Endothelial cell of umbilical vein (primary cell): ENCODE results near the gene PPIL1. TPM values are rescaled to one million over a fixed set of nuclear protein-coding genes. Genes with fewer than 3 reads are reported as not detected.

Experiments used
- BruUV-seq: library from RNA; stranded (reverse); fragments of 400-500 nt; replicated peaks from 2 replicates; lab custom pipeline; 2021; lab: Mats Ljungman, UMichigan
- CTCF ChIA-PET: fragments of 300-600, 350-600 bp; sonication (Branson Sonifier 250); formaldehyde crosslinking; loops from one replicate; lab custom pipeline; 2021; ENCODE audit warnings: antibody characterized with exemption, inconsistent platforms; lab: Charles Lee
- POLR2A ChIA-PET: fragments of 300-600, 350-600 bp; sonication (Branson Sonifier 250); formaldehyde crosslinking; loops from one replicate; lab custom pipeline; 2021; ENCODE audit warnings: antibody characterized with exemption, inconsistent platforms; lab: Charles Lee
- DNase-seq: peaks from one replicate; pipeline ENCODE4 v3.0.0-alpha.2; 2011; ENCODE audit warnings: low read depth, low spot score
- FAIRE-seq: peaks from 2 replicates; lab custom pipeline; 2011; peaks lifted over from hg19 to GRCh38; lab: Jason Lieb, UNC
- H2AFZ ChIP-seq: 2 replicates; pipeline ENCODE4 v1.6.0; 2012; ENCODE audit warnings: low read depth, low read length, control low read depth, inconsistent platforms
- H3K27ac ChIP-seq: 2 replicates; pipeline ENCODE4 v1.5.1; 2011; ENCODE audit warnings: low read depth, mild to moderate bottlenecking, control low read depth, low read length, moderate library complexity; ENCODE audit not compliant: insufficient read depth
- H3K27me3 ChIP-seq, 2 experiments: 2 replicates each; pipeline versions ENCODE4 v1.6.0 to v1.6.1; 2011; ENCODE audit warnings: low read length in 2 of 2, mixed read lengths in 1 of 2; ENCODE audit not compliant: control insufficient read depth in 2 of 2, insufficient read depth in 2 of 2
- H3K36me3 ChIP-seq, 2 experiments: 2 replicates in 1 of 2; 3 replicates in 1 of 2; pipeline ENCODE4 v1.5.1; 2011; ENCODE audit warnings: low read length in 2 of 2, mild to moderate bottlenecking in 1 of 2, moderate library complexity in 1 of 2; ENCODE audit not compliant: control insufficient read depth in 2 of 2, insufficient read depth in 2 of 2; ENCODE audit errors: extremely low read depth in 1 of 2
- H3K4me1 ChIP-seq: 3 replicates; pipeline ENCODE4 v1.5.1; 2011; ENCODE audit warnings: mild to moderate bottlenecking, low read length; ENCODE audit not compliant: control insufficient read depth, insufficient read depth; ENCODE audit errors: extremely low read depth
- H3K4me2 ChIP-seq: 2 replicates; pipeline ENCODE4 v1.6.1; 2011; ENCODE audit warnings: low read length, control low read depth, mixed read lengths; ENCODE audit not compliant: insufficient read depth
- H3K4me3 ChIP-seq, 3 experiments: fragments of 200-600 bp in 1 of 3; sonication (generic), shearing (Covaris generic) in 1 of 3; replicated peaks in 1 of 3; 2 replicates each; pipeline ENCODE4 v1.5.1; 2011 to 2016; ENCODE audit warnings: control low read depth in 3 of 3, low read length in 3 of 3, mild to moderate bottlenecking in 2 of 3, inconsistent platforms in 1 of 3, low read depth in 1 of 3, moderate library complexity in 1 of 3; ENCODE audit not compliant: insufficient read depth in 1 of 3
- H3K79me2 ChIP-seq: 2 replicates; pipeline ENCODE4 v1.6.0; 2012; ENCODE audit warnings: low read length, inconsistent platforms; ENCODE audit not compliant: control insufficient read depth, insufficient read depth
- H3K9ac ChIP-seq: replicated peaks from 2 replicates; pipeline ENCODE3; 2011; ENCODE audit warnings: low read length, control low read depth; ENCODE audit not compliant: insufficient read depth; ENCODE audit errors: extremely low read depth
- H3K9me1 ChIP-seq: replicated peaks from 3 replicates; pipeline ENCODE4 v1.6.0; 2011; ENCODE audit warnings: mild to moderate bottlenecking, low read length; ENCODE audit not compliant: control insufficient read depth, insufficient read depth; ENCODE audit errors: extremely low read depth
- H3K9me3 ChIP-seq: replicated peaks from 2 replicates; pipeline ENCODE4 v1.5.1; 2012; ENCODE audit warnings: low read length, inconsistent platforms; ENCODE audit not compliant: control insufficient read depth, insufficient read depth
- H4K20me1 ChIP-seq: replicated peaks from 2 replicates; pipeline ENCODE3; 2011; ENCODE audit warnings: mild to moderate bottlenecking, low read length; ENCODE audit not compliant: control insufficient read depth, insufficient read depth; ENCODE audit errors: extremely low read depth
- EZH2 ChIP-seq: IDR thresholded peaks from 2 replicates; pipeline ENCODE4 v1.6.1; 2012; ENCODE audit warnings: borderline replicate concordance, low read depth, mild to moderate bottlenecking, moderate library complexity, low read length, inconsistent platforms; ENCODE audit not compliant: severe bottlenecking
- FOS ChIP-seq: IDR thresholded peaks from 2 replicates; pipeline ENCODE4 v1.6.1; 2011; ENCODE audit warnings: mild to moderate bottlenecking, low read length, moderate library complexity, borderline replicate concordance; ENCODE audit not compliant: insufficient read depth
- GATA2 ChIP-seq: IDR thresholded peaks from 2 replicates; pipeline ENCODE4 v1.7.0; 2011; ENCODE audit warnings: low read depth, mild to moderate bottlenecking, moderate library complexity, mixed read lengths, low read length; ENCODE audit not compliant: insufficient read length, insufficient read depth
- JUN ChIP-seq: IDR thresholded peaks from 2 replicates; pipeline ENCODE4 v1.6.1; 2011; ENCODE audit warnings: borderline replicate concordance, low read depth; ENCODE audit not compliant: insufficient read length, insufficient read depth
- MYC ChIP-seq: IDR thresholded peaks from one replicate; pipeline ENCODE4 v1.6.1; 2011; ENCODE audit warnings: mild to moderate bottlenecking, low read depth, low read length
- POLR2A ChIP-seq: IDR thresholded peaks from 2 replicates; pipeline ENCODE4 v1.6.1; 2012; ENCODE audit warnings: low read depth, mild to moderate bottlenecking, control low read depth, low read length
- POLR2AphosphoS5 ChIP-seq: IDR thresholded peaks from 2 replicates; pipeline ENCODE4 v1.6.1; 2012; ENCODE audit warnings: low read depth, mild to moderate bottlenecking, control low read depth, low read length, moderate library complexity; ENCODE audit not compliant: insufficient read depth
- dilution Hi-C: fragments of 300-500 bp; cut with MboI; formaldehyde crosslinking; loops from one replicate; pipeline ENCODE4 v1.15.0; 2019; ENCODE audit warnings: low sequenced_read_pairs; ENCODE audit not compliant: extremely low pct_ligation_motif_present
- intact Hi-C: fragments of 100-400 bp; cut with micrococcal nuclease; formaldehyde crosslinking; loops from one replicate; pipeline ENCODE4 v1.10.0; 2022
- polyA plus RNA-seq, 4 experiments: library from polyadenylated mRNA; depleted of rRNA in 3 of 4; stranded (reverse) in 3 of 4; unstranded in 1 of 4; fragments of >200 nt; gene quantifications; 2 replicates each; pipeline versions ENCODE4 v1.2.1 to v1.2.3, GENCODE V29; 2011 to 2012; ENCODE audit warnings: missing spikeins in 1 of 4
- total RNA-seq: library from RNA; stranded (reverse); gene quantifications from 2 replicates; pipeline ENCODE4 v1.2.3, GENCODE V29; 2021
- TF ChIP-seq, protein P1 (sequence below): IDR thresholded peaks from 2 replicates; pipeline ENCODE4 v1.6.1; 2011; ENCODE audit not compliant: insufficient read depth, insufficient read length
- TF ChIP-seq, protein P2 (sequence below), 2 donors: IDR thresholded peaks; 1 replicate in 1 of 2; 2 replicates in 1 of 2; pipeline ENCODE4 v1.5.1; 2011; ENCODE audit warnings: low read length in 2 of 2, mild to moderate bottlenecking in 2 of 2, moderate library complexity in 2 of 2, control low read depth in 1 of 2, inconsistent platforms in 1 of 2, low read depth in 1 of 2; ENCODE audit not compliant: insufficient read depth in 1 of 2; ENCODE audit errors: extremely low read depth in 1 of 2

Gene PPIL1
- total and polyA plus RNA-seq, 2 donors (not counting 3 experiments of a cell fraction or from before 2014, with no cell fraction given), result 28.6 to 35.6 TPM

DNA sequence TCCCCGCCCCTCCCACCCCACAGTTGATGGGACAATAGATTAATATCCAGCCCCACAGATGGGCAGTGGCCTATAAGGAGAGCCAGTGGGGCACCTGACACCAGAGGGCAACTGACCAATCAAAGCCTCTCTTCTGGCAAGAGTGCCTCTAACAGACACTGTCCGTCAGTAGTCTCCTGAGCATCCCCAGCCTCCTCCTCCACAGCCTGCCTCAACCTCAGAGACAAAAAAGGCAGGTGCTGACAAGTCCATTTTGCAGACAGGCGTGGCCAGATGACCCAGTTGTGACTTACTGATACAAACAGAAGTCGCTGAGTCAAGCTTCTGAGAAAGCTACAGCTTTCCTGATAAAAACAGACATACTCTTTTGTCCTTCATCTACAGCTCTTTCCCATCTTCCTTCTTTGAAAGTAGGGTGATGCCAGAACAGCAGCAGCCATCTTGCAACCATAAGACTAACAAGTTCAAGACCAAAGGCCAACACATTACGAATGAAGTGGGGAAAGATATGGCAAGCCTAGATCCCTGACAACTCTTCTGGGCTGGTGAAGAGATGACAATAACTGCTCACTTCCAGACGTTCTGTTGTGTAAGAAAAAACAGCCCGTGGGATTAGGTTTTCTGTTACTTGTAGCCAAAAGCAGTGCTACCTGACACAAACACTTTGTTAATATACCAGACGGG, 12.3 kb downstream of the PPIL1 start:
- POLR2A ChIA-PET, result no interaction called here
- CTCF ChIA-PET, result interaction anchor here (1.1 kb wide), 1 partner anchor 12 kb away, joined by 4 read pairs; the partner anchor contains the start of gene PPIL1
- intact Hi-C loops, result no loop called here

More for the DNA sequence above, 12.3 kb downstream of the PPIL1 start:
- Histone ChIP-seq H3K36me3 (peaks cover 3 to 6% of the 10 kb centered on the region in 2 experiments), H3K9me1 (no peaks in the 10 kb centered on the region), H3K4me2 (no peak overlapping the region), H3K9ac (no peak overlapping the region), H3K79me2 (peaks cover 31% of the 10 kb centered on the region), H4K20me1 (no peaks in the 10 kb centered on the region), H2AFZ (no peak overlapping the region), H3K27ac (no peak overlapping the region), H3K4me1 (peaks cover 8% of the 10 kb centered on the region), H3K9me3 (no peaks in the 10 kb centered on the region), H3K4me3 (no peak overlapping the region), H3K27me3 (no peaks in the 10 kb centered on the region)
- TF ChIP-seq, protein P1, sequence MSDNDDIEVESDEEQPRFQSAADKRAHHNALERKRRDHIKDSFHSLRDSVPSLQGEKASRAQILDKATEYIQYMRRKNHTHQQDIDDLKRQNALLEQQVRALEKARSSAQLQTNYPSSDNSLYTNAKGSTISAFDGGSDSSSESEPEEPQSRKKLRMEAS, result no peak
- TF ChIP-seq JUN, result no peak
- TF ChIP-seq EZH2, result no peak
- no peak for TF ChIP-seq POLR2AphosphoS5
- TF ChIP-seq, protein P2, sequence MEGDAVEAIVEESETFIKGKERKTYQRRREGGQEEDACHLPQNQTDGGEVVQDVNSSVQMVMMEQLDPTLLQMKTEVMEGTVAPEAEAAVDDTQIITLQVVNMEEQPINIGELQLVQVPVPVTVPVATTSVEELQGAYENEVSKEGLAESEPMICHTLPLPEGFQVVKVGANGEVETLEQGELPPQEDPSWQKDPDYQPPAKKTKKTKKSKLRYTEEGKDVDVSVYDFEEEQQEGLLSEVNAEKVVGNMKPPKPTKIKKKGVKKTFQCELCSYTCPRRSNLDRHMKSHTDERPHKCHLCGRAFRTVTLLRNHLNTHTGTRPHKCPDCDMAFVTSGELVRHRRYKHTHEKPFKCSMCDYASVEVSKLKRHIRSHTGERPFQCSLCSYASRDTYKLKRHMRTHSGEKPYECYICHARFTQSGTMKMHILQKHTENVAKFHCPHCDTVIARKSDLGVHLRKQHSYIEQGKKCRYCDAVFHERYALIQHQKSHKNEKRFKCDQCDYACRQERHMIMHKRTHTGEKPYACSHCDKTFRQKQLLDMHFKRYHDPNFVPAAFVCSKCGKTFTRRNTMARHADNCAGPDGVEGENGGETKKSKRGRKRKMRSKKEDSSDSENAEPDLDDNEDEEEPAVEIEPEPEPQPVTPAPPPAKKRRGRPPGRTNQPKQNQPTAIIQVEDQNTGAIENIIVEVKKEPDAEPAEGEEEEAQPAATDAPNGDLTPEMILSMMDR (IDR thresholded peaks at IDR 0.05; ENCODE audit: extremely low read depth in 1 of 2, insufficient read depth in 1 of 2, low read depth in 1 of 2, low read length in 2 of 2), result no peak
- no peak for TF ChIP-seq GATA2
- TF ChIP-seq MYC, result no peak
- TF ChIP-seq POLR2A, result no peak
- no peak for TF ChIP-seq FOS
- FAIRE-seq (peak; percentile 38), DNase-seq (no peak)
- no TSS peak for BruUV-seq
- dilution Hi-C loops, result no loop called here
